GM23338 (cell line): ENCODE results near the gene SLC29A2.

ENCODE experiments used
- CREB1 ChIP-seq: fragments of 250-450 bp; sonication (Bioruptor Pico); IDR thresholded peaks from 2 replicates; pipeline ENCODE4 v1.5.0; 2020; ENCODE audit warnings: low read depth, mild to moderate bottlenecking, moderate library complexity
- EZH2 ChIP-seq: fragments of 200-600 bp; sonication (generic); IDR thresholded peaks from one replicate; pipeline ENCODE4 v1.8.0; 2017; ENCODE audit warnings: antibody characterized with exemption, mild to moderate bottlenecking, low read depth; ENCODE audit not compliant: unreplicated experiment
- EZH2phosphoT487 ChIP-seq: fragments of 200-600 bp; sonication (generic); IDR thresholded peaks from one replicate; pipeline ENCODE4 v1.8.1; 2018; ENCODE audit warnings: antibody characterized with exemption; ENCODE audit not compliant: unreplicated experiment
- JUNB ChIP-seq: IDR thresholded peaks from one replicate; pipeline ENCODE4 v1.6.1; 2016; ENCODE audit warnings: antibody characterized with exemption; ENCODE audit not compliant: unreplicated experiment
- NANOG ChIP-seq: IDR thresholded peaks from 2 replicates; pipeline ENCODE4 v1.6.1; 2016; ENCODE audit warnings: antibody characterized with exemption, borderline replicate concordance
- POLR2AphosphoS5 ChIP-seq: IDR thresholded peaks from 2 replicates; pipeline ENCODE4 v1.6.1; 2016; ENCODE audit warnings: antibody characterized with exemption, low read depth
- STAT1 ChIP-seq: IDR thresholded peaks from one replicate; pipeline ENCODE4 v1.6.1; 2016; ENCODE audit warnings: antibody characterized with exemption; ENCODE audit not compliant: unreplicated experiment
- ZNF114 ChIP-seq: fragments of 250-450 bp; sonication (Bioruptor Pico); IDR thresholded peaks from 2 replicates; pipeline ENCODE4 v1.5.0; 2020; ENCODE audit warnings: mild to moderate bottlenecking, moderate library complexity
- ZNF331 ChIP-seq: fragments of 250-450 bp; sonication (Bioruptor Pico); IDR thresholded peaks from 2 replicates; pipeline ENCODE4 v1.5.0; 2020; ENCODE audit warnings: low read depth, mild to moderate bottlenecking, moderate library complexity
- TF ChIP-seq, protein P1 (sequence below), 2 experiments: fragments of 200-600 bp in 1 of 2; sonication (generic) in 1 of 2; conservative IDR thresholded peaks; 2 replicates each; pipeline versions ENCODE4 v1.5.1 to v1.6.1; 2016 to 2017; ENCODE audit warnings: antibody characterized with exemption in 2 of 2, low read depth in 2 of 2, mild to moderate bottlenecking in 2 of 2, moderate library complexity in 1 of 2
- TF ChIP-seq, protein P2 (sequence below): IDR thresholded peaks from one replicate; pipeline ENCODE4 v1.6.1; 2018; ENCODE audit warnings: antibody characterized with exemption; ENCODE audit not compliant: unreplicated experiment
- TF ChIP-seq, protein P3 (sequence below): fragments of 250-450 bp; sonication (Bioruptor Pico); IDR thresholded peaks from 2 replicates; pipeline ENCODE4 v1.5.0; 2020; ENCODE audit warnings: mild to moderate bottlenecking, moderate library complexity
- TF ChIP-seq, protein P4 (sequence below): IDR thresholded peaks from 2 replicates; pipeline ENCODE4 v1.6.1; 2016; ENCODE audit warnings: antibody characterized with exemption

DNA sequence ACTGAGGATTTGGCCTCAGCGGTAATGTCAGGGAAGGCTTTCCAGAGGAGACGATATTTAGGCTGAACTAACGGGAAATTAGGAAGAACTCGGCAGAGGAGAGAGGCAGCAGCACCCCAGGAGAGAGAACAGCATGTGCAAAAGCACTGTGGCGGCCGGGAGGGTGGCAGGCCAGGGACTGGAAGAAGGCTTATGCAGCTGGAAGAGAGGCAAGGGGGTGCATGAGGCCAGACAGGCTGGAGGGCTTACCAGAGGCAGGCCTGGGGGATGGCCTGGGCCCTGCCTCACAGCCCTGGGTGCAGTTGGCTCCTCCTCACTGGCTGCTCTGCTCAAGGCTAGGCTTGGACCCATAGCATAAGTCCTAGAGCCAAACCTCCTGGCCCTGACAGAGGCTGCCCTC lies 41.6 kb upstream of the SLC29A2 start:
- no peak for TF ChIP-seq EZH2
- TF ChIP-seq, protein P1, sequence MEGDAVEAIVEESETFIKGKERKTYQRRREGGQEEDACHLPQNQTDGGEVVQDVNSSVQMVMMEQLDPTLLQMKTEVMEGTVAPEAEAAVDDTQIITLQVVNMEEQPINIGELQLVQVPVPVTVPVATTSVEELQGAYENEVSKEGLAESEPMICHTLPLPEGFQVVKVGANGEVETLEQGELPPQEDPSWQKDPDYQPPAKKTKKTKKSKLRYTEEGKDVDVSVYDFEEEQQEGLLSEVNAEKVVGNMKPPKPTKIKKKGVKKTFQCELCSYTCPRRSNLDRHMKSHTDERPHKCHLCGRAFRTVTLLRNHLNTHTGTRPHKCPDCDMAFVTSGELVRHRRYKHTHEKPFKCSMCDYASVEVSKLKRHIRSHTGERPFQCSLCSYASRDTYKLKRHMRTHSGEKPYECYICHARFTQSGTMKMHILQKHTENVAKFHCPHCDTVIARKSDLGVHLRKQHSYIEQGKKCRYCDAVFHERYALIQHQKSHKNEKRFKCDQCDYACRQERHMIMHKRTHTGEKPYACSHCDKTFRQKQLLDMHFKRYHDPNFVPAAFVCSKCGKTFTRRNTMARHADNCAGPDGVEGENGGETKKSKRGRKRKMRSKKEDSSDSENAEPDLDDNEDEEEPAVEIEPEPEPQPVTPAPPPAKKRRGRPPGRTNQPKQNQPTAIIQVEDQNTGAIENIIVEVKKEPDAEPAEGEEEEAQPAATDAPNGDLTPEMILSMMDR (conservative IDR thresholded peaks at IDR 0.05; ENCODE audit: low read depth in 2 of 2), result no peak
- TF ChIP-seq EZH2phosphoT487, result no peak
- TF ChIP-seq, protein P2, sequence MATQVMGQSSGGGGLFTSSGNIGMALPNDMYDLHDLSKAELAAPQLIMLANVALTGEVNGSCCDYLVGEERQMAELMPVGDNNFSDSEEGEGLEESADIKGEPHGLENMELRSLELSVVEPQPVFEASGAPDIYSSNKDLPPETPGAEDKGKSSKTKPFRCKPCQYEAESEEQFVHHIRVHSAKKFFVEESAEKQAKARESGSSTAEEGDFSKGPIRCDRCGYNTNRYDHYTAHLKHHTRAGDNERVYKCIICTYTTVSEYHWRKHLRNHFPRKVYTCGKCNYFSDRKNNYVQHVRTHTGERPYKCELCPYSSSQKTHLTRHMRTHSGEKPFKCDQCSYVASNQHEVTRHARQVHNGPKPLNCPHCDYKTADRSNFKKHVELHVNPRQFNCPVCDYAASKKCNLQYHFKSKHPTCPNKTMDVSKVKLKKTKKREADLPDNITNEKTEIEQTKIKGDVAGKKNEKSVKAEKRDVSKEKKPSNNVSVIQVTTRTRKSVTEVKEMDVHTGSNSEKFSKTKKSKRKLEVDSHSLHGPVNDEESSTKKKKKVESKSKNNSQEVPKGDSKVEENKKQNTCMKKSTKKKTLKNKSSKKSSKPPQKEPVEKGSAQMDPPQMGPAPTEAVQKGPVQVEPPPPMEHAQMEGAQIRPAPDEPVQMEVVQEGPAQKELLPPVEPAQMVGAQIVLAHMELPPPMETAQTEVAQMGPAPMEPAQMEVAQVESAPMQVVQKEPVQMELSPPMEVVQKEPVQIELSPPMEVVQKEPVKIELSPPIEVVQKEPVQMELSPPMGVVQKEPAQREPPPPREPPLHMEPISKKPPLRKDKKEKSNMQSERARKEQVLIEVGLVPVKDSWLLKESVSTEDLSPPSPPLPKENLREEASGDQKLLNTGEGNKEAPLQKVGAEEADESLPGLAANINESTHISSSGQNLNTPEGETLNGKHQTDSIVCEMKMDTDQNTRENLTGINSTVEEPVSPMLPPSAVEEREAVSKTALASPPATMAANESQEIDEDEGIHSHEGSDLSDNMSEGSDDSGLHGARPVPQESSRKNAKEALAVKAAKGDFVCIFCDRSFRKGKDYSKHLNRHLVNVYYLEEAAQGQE, result no peak
- TF ChIP-seq POLR2AphosphoS5, result no peak
- no peak for TF ChIP-seq ZNF331 (CRISPR knock-in tag)
- no peak for TF ChIP-seq NANOG
- no peak for TF ChIP-seq CREB1 (CRISPR knock-in tag)
- TF ChIP-seq, protein P3, sequence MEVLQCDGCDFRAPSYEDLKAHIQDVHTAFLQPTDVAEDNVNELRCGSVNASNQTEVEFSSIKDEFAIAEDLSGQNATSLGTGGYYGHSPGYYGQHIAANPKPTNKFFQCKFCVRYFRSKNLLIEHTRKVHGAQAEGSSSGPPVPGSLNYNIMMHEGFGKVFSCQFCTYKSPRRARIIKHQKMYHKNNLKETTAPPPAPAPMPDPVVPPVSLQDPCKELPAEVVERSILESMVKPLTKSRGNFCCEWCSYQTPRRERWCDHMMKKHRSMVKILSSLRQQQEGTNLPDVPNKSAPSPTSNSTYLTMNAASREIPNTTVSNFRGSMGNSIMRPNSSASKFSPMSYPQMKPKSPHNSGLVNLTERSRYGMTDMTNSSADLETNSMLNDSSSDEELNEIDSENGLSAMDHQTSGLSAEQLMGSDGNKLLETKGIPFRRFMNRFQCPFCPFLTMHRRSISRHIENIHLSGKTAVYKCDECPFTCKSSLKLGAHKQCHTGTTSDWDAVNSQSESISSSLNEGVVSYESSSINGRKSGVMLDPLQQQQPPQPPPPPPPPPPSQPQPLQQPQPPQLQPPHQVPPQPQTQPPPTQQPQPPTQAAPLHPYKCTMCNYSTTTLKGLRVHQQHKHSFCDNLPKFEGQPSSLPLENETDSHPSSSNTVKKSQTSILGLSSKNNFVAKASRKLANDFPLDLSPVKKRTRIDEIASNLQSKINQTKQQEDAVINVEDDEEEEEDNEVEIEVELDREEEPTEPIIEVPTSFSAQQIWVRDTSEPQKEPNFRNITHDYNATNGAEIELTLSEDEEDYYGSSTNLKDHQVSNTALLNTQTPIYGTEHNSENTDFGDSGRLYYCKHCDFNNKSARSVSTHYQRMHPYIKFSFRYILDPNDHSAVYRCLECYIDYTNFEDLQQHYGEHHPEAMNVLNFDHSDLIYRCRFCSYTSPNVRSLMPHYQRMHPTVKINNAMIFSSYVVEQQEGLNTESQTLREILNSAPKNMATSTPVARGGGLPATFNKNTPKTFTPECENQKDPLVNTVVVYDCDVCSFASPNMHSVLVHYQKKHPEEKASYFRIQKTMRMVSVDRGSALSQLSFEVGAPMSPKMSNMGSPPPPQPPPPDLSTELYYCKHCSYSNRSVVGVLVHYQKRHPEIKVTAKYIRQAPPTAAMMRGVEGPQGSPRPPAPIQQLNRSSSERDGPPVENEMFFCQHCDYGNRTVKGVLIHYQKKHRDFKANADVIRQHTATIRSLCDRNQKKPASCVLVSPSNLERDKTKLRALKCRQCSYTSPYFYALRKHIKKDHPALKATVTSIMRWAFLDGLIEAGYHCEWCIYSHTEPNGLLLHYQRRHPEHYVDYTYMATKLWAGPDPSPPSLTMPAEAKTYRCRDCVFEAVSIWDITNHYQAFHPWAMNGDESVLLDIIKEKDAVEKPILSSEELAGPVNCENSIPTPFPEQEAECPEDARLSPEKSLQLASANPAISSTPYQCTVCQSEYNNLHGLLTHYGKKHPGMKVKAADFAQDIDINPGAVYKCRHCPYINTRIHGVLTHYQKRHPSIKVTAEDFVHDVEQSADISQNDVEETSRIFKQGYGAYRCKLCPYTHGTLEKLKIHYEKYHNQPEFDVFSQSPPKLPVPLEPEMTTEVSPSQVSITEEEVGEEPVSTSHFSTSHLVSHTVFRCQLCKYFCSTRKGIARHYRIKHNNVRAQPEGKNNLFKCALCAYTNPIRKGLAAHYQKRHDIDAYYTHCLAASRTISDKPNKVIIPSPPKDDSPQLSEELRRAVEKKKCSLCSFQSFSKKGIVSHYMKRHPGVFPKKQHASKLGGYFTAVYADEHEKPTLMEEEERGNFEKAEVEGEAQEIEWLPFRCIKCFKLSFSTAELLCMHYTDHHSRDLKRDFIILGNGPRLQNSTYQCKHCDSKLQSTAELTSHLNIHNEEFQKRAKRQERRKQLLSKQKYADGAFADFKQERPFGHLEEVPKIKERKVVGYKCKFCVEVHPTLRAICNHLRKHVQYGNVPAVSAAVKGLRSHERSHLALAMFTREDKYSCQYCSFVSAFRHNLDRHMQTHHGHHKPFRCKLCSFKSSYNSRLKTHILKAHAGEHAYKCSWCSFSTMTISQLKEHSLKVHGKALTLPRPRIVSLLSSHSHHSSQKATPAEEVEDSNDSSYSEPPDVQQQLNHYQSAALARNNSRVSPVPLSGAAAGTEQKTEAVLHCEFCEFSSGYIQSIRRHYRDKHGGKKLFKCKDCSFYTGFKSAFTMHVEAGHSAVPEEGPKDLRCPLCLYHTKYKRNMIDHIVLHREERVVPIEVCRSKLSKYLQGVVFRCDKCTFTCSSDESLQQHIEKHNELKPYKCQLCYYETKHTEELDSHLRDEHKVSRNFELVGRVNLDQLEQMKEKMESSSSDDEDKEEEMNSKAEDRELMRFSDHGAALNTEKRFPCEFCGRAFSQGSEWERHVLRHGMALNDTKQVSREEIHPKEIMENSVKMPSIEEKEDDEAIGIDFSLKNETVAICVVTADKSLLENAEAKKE (CRISPR knock-in tag), result no peak
- TF ChIP-seq, protein P4, sequence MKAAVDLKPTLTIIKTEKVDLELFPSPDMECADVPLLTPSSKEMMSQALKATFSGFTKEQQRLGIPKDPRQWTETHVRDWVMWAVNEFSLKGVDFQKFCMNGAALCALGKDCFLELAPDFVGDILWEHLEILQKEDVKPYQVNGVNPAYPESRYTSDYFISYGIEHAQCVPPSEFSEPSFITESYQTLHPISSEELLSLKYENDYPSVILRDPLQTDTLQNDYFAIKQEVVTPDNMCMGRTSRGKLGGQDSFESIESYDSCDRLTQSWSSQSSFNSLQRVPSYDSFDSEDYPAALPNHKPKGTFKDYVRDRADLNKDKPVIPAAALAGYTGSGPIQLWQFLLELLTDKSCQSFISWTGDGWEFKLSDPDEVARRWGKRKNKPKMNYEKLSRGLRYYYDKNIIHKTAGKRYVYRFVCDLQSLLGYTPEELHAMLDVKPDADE, result no peak
- no peak for TF ChIP-seq JUNB
- no peak for TF ChIP-seq ZNF114 (CRISPR knock-in tag)
- no peak for TF ChIP-seq STAT1
